GM12892 (cell line): ENCODE measurements around the gene PET100.

ENCODE experiments used
- DNase-seq: peaks from one replicate; pipeline ENCODE4 v3.0.0; 2011; ENCODE audit not compliant: insufficient read length
- FAIRE-seq: peaks from 2 replicates; lab custom pipeline; 2011; peaks lifted over from hg19 to GRCh38; lab: Jason Lieb, UNC
- POLR2A ChIP-seq: IDR thresholded peaks from 2 replicates; pipeline ENCODE4 v1.6.1; 2011; ENCODE audit warnings: low read depth, low read length, control low read depth
- POLR2AphosphoS5 ChIP-seq: IDR thresholded peaks from 2 replicates; pipeline ENCODE4 v1.6.1; 2011; ENCODE audit warnings: low read depth, low read length, control low read depth
- TAF1 ChIP-seq: IDR thresholded peaks from 2 replicates; pipeline ENCODE4 v1.6.1; 2011; ENCODE audit warnings: low read depth, mild to moderate bottlenecking, control low read depth, low read length, borderline replicate concordance

The PET100 gene

GRCh38 chr19:7602935-7603497 is 26.6 kb upstream of the PET100 start:
- FAIRE-seq, result no peak
- no peak for DNase-seq
- TF ChIP-seq TAF1 (no peak), POLR2A (no peak), POLR2AphosphoS5 (no peak)

DNA sequence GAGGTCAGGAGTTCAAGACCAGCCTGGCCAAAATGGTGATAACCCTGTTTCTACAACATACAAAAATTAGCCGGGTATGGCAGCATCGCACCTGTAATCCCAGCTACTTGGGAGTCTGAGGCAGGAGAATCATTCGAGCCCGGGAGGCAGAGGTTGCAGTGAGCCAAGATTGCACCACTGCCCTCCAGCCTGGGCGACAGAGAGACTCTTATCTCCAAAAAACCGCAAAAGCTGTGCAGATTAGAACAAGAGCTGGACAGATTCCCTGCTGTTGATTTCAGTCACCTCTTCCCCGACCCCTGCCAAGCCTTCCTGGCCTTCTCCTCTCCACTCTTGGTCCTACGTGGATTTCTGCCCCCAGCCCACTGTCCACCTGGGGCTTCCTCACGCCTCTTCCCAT is 25.7 kb upstream of the PET100 start:
- no peak for FAIRE-seq
- TF ChIP-seq TAF1 (no peak), POLR2A (no peak), POLR2AphosphoS5 (no peak)
- DNase-seq, result no peak

- no peak for FAIRE-seq
- no peak for DNase-seq
- no peak for TF ChIP-seq POLR2A
- no peak for TF ChIP-seq TAF1
- no peak for TF ChIP-seq POLR2AphosphoS5
Measured at GRCh38 chr19:7605490-7606222, 23.9 kb upstream of the PET100 start.

DNA sequence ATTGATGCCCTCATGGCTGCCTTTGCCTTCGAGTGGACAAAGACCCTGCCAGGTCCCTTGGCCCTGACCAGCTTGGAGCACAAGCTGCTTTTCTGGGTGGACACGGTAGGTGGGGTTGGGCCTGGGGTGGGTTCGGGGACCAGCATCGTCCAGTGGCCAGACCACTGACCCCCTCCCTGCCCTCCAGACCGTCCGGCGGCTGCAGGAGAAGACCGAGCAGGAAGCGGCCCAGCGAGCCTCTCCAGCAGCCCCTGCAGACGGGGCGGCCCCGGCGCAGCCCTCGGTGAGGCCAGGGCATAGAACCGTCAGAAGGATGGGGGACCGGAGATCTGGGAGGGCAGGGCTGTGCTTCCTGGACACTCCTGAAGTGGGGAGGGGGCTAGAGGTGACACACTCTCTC is 23.3 kb upstream of the PET100 start:
- FAIRE-seq, result no peak
- TF ChIP-seq TAF1, result no peak
- no peak for TF ChIP-seq POLR2A
- TF ChIP-seq POLR2AphosphoS5, result no peak
- no peak for DNase-seq

DNA sequence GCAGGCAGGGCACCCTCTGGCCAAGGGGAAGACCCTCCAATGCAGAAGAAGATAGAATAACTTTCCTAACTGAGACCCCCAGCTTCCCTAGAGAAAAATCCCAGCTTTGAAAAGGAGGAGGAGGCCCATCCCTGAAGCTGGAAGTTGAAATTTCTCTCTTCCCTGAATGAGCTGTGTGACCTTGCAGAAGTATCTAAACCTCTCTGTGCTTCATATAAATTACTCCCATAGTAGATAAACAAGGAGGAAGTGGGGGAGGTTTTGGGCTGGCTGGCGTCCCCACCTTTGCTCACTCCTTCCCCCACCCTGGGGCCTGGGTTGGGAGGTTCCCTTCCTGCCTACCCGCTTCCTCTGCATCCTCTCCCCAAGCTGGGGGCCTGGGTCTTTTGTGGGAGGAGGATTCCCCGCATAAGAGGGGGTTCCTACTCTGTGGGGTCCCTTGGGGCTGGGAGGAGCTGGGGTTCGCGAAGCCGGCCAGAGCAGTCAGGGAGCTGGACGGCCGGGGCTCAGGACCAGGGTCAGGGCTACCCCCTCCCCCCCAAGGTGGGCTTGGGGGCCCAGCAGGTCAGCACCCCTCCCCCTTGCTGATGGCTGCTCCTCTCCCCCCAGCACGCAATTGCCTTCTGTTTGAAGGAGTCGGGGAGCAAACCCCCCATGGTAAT is 22.2 kb upstream of the PET100 start:
- TF ChIP-seq POLR2A, result no peak
- no peak for TF ChIP-seq POLR2AphosphoS5
- no peak for TF ChIP-seq TAF1
- no peak for FAIRE-seq
- DNase-seq, result no peak

- DNase-seq (no peak), FAIRE-seq (no peak)
- TF ChIP-seq POLR2AphosphoS5 (no peak), TAF1 (no peak), POLR2A (no peak)
Measured at GRCh38 chr19:7607874-7608560, 21.6 kb upstream of the PET100 start.

GRCh38 chr19:7610491-7611240 is 18.9 kb upstream of the PET100 start:
- no peak for FAIRE-seq
- no peak for DNase-seq
- TF ChIP-seq TAF1 (no peak), POLR2A (no peak), POLR2AphosphoS5 (no peak)

- TF ChIP-seq TAF1 (no peak), POLR2AphosphoS5 (no peak), POLR2A (no peak)
- DNase-seq (no peak), FAIRE-seq (no peak)
Measured at GRCh38 chr19:7611541-7612279, 17.9 kb upstream of the PET100 start.

GRCh38 chr19:7612282-7613274 is 17.0 kb upstream of the PET100 start:
- TF ChIP-seq POLR2AphosphoS5 (no peak), TAF1 (no peak)
- FAIRE-seq, result no peak
- DNase-seq, result no peak
